NCI-H345 (cell line): Measurements from ENCODE around the gene METRN.
A peak's percentile ranks its signal among the peaks of the same experiment; 100 is the strongest.

ENCODE experiments used
- DNase-seq: peaks from one replicate; lab custom pipeline; 2025; lab: John Stamatoyannopoulos, UW

The METRN gene

GRCh38 chr16:709566-710499 lies 5.1 kb upstream of the METRN start:
- DNase-seq: peak; percentile 91

- no peak for DNase-seq
Measured at GRCh38 chr16:710500-711075, 4.3 kb upstream of the METRN start.

- no peak for DNase-seq
Measured at GRCh38 chr16:711084-711483, 3.8 kb upstream of the METRN start.

GRCh38 chr16:711548-712320 lies 3.2 kb upstream of the METRN start:
- DNase-seq: peak; percentile 49

- DNase-seq: peak; percentile 41
Measured at GRCh38 chr16:712740-713250, 2.1 kb upstream of the METRN start.

- no peak for DNase-seq
Measured at GRCh38 chr16:714079-714478, 839 bp upstream of the METRN start.

GRCh38 chr16:715477-716199 lies 720 bp downstream of the METRN start:
- peak; percentile 29 for DNase-seq

- DNase-seq: no peak
Measured at GRCh38 chr16:716200-716568, 1.3 kb downstream of the METRN start.

GRCh38 chr16:716768-717325 lies 1.9 kb downstream of the METRN start:
- DNase-seq: no peak

- DNase-seq: no peak
Measured at GRCh38 chr16:717450-718245, 2.7 kb downstream of the METRN start.

- DNase-seq: no peak
Measured at GRCh38 chr16:718389-718788, 3.5 kb downstream of the METRN start.

- no peak for DNase-seq
Measured at GRCh38 chr16:718922-719321, 4.0 kb downstream of the METRN start.

- DNase-seq: peak; percentile 68
Measured at GRCh38 chr16:719815-720446, 5.0 kb downstream of the METRN start.

- DNase-seq: peak; percentile 79
Measured at GRCh38 chr16:720447-720989, 5.6 kb downstream of the METRN start.

GRCh38 chr16:720990-721764 lies 6.3 kb downstream of the METRN start, which contains the start of gene ANTKMT:
TSS of gene ANTKMT (plus strand) at chr16:721146. CDS start at chr16:721275, 129 bp downstream.
- peak; percentile 93 for DNase-seq

GRCh38 chr16:721765-722540 lies 7.0 kb downstream of the METRN start:
- no peak for DNase-seq

- no peak for DNase-seq
Measured at GRCh38 chr16:722835-723633, 8.1 kb downstream of the METRN start.
